ENCODE measurements around the gene CUL1.

The CUL1 gene

DNA sequence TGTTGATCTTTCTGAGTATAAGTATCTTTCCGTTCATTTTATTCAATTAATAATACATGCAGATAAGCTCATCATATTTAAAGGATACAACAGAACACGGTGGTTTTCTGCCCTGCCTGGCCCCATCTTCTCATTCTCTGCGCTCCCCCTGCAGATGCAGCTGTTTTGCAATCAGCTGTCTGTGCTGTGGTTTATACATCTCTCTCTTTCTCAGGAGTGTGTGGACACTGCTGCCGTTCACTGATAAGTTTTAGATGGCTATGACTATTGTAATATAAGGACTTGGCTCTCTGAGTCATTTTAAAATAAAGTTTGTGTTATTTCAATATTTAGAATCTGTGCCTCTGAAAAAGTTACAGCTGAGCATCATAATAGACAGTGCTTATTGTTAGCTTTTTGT lies 54.5 kb downstream of the CUL1 start:
- no peak for FAIRE-seq
- DNase-seq (ENCODE audit: insufficient read length, low spot score): no peak

DNA sequence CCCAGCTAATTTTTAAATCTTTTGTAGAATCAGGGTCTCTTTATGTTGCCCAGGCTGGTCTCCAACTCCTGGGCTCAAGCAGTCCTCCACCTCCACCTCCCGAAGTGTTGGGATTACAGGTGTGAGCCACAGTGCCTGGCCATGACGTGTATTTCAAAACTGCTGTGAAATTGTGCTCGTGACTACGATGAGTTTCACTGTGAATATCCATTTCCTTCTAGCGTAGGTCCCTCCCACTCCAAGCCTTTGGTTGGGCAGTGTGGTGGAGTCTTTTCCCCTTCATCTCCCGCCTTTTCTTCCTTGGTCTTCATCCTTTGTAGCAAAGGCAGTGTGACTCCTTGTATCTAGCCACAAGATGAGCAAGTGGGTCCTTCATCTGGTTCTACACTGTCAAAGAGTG lies 56.2 kb downstream of the CUL1 start:
- DNase-seq (ENCODE audit: insufficient read length, low spot score) (no peak), FAIRE-seq (no peak)
- TF ChIP-seq, protein P1, sequence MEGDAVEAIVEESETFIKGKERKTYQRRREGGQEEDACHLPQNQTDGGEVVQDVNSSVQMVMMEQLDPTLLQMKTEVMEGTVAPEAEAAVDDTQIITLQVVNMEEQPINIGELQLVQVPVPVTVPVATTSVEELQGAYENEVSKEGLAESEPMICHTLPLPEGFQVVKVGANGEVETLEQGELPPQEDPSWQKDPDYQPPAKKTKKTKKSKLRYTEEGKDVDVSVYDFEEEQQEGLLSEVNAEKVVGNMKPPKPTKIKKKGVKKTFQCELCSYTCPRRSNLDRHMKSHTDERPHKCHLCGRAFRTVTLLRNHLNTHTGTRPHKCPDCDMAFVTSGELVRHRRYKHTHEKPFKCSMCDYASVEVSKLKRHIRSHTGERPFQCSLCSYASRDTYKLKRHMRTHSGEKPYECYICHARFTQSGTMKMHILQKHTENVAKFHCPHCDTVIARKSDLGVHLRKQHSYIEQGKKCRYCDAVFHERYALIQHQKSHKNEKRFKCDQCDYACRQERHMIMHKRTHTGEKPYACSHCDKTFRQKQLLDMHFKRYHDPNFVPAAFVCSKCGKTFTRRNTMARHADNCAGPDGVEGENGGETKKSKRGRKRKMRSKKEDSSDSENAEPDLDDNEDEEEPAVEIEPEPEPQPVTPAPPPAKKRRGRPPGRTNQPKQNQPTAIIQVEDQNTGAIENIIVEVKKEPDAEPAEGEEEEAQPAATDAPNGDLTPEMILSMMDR (IDR thresholded peaks at IDR 0.05; ENCODE audit: insufficient read depth, missing control alignments): no peak

More for the DNA sequence above, 54.5 kb downstream of the CUL1 start:
- TF ChIP-seq, protein P1 (IDR thresholded peaks at IDR 0.05; ENCODE audit: insufficient read depth, missing control alignments): no peak

DNA sequence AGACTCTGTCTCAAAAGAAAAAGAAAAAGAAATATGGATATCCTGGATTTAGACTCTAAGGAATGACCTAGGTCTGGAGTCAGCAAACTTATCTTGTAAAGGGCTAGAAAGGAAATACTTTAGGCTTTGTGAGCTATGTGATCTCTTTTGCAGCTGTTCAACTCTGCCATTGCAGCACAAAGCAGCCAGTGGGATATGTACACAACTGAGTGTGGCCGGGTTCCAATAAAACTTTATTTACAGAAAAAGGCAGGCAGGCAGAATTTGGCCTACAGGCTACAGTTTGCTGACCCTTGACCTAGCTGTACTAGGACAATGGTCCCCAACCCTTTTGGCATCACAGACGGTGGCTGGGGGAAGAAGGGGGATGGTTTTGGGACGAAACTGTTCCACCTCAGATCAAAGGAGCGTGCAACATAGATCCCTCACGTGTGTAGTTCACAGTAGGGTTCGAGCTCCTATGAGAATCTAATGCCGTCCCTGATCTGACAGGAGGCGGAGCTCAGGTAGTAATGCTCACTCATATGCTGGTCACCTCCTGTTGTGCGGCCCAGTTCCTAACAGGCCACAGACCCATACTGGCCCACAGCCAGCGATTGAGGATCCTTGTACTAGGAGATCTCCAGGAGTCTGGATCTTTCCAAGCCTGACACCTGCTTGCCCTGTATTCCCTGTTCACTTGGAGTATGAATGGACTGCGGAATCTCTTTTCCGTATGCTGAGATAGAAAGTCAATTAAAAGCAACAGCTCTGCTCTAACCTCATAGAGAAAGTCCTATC lies 63.0 kb downstream of the CUL1 start:
- FAIRE-seq (no peak), DNase-seq (ENCODE audit: insufficient read length, low spot score) (no peak)
- TF ChIP-seq, protein P1 (IDR thresholded peaks at IDR 0.05; ENCODE audit: insufficient read depth, missing control alignments): no peak

DNA sequence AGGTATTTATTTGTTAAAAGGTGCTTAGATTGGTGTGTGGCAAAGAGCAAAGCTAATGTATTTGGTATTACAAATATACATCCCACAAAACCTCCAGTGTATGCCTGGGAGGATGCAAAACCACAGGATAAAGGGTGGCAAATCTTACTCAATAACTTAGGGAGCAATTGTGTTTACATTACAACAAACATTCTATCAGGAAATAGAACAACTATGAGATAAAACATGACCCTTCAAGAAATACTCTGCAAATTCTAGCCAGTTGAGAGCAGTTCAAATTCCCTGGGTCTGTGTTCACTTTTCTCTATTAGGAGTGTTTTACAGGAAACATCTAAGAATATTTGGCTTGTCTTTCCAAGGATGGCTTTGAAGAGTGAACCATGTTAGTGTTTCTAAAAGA lies 64.9 kb downstream of the CUL1 start:
- DNase-seq (ENCODE audit: insufficient read length, low spot score): no peak
- TF ChIP-seq, protein P1 (IDR thresholded peaks at IDR 0.05; ENCODE audit: insufficient read depth, missing control alignments): no peak
- FAIRE-seq: no peak

DNA sequence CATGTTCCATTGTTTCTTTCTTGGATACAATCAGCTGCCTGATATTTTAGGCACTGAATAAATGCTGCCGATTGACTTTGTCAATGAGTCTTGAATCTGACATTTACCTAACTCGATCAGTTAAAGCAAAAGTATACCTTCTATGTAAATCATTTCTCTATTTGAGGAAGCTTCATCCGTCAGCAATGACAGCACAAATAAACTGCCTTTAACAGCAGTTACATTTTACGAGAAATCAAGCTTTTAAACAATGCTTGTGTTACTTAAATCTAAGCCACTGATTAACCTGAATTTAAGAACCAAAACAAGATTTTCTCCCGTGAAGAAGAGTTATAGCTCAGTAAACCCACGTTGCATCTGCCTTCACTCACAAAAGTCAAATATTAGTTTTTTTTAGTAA lies 71.3 kb downstream of the CUL1 start:
- no peak for DNase-seq (ENCODE audit: insufficient read length, low spot score)
- TF ChIP-seq, protein P1 (IDR thresholded peaks at IDR 0.05; ENCODE audit: insufficient read depth, missing control alignments): no peak
- FAIRE-seq: no peak

DNA sequence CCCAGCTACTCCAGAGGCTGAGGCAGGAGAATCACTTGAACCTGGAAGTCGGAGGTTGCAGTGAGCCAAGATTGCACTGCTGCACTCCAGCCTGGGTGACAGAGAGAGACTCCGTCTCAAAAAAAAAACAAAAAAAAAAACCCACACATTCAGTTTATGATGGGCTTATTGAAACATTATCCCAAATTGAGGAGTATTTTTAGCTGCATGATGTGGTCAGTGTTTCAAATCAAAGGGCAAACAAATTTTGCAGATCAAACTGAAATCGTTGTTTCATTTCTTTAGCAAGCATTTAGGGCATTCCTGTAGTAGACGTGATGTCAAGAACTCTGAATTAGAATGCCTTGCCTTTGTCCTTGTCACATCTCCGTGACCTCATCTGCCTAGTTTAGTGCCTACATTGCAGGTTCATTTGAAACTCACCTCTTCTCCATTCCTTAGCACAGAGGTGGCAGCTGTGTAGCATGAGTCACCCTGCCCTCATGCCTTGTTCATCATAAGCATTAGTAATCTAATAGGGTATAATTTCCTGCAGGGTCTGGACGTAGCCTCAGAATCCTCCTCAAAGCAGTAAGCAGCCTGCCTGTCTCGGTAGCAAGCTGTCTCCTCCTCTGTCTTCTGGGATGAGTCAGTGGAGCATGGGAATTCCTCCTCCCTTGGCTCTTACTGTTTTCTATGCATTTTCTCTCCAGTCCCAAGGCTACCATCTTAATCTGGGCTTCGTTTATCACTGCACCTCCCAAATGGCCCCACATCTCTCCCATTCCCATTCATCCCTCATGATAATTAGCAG lies 73.8 kb downstream of the CUL1 start:
- FAIRE-seq (no peak), DNase-seq (ENCODE audit: insufficient read length, low spot score) (peak; percentile 37)
- TF ChIP-seq, protein P1 (IDR thresholded peaks at IDR 0.05; ENCODE audit: insufficient read depth, missing control alignments): no peak

DNA sequence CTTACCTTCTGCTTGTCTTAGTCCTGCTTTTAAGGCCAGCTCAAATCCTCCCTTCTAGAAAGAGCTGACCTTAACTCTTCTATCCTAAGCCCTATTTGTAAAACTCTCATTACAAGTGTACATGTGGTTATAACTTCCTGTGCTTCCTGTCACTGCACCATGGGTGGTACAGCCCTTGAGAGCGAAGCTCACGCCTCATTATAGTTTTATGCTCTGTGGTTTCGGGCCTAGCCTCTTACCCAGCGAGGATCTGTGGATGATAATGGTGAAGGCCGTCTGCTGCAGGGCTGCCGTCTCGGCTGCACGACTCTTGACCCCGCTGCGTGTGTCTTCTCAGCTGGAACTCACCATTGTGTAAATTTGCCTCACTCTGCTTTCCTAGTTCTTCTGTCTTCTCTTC lies 74.6 kb downstream of the CUL1 start:
- FAIRE-seq: no peak
- TF ChIP-seq, protein P1 (IDR thresholded peaks at IDR 0.05; ENCODE audit: insufficient read depth, missing control alignments): no peak
- DNase-seq (ENCODE audit: insufficient read length, low spot score): no peak
